Thyroid gland (tissue), 4 donors: Measurements from ENCODE around the gene ZNF506.

Experiments used
- CTCF ChIP-seq, 6 experiments: fragments of 200-600 bp in 3 of 6; fragments of 450-650 bp in 3 of 6; sonication (generic) in 3 of 6; IDR thresholded peaks; one replicate each; pipeline ENCODE4 v1.5.1; 2016 to 2019; ENCODE audit warnings: antibody characterized with exemption in 6 of 6, mild to moderate bottlenecking in 2 of 6, inconsistent platforms in 1 of 6, moderate library complexity in 1 of 6
- POLR2A ChIP-seq, 2 donors: fragments of 450-650 bp; IDR thresholded peaks; one replicate each; pipeline ENCODE4 v1.6.1; 2017; ENCODE audit warnings: antibody characterized with exemption in 2 of 2, mild to moderate bottlenecking in 2 of 2, moderate library complexity in 1 of 2

DNA sequence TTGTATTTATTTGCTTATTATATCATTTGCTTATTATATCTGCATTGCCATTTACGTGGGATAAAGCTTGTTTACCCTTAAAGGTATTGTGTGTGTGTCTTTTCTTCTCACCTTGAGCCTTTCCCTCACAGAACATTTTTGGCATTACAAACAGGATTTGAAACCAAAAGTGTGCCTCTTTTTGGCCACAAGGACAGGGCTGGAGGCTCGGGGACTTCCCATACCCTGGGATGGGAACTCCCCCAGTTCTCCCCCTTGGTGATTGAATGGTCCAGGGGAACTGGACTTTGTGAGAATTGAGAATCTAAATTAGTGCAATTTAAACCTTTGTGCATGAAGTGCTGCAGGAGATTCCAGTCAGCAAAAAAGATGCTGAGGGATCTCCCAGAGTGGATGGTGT is 2.4 kb upstream of the ZNF506 start:
- TF ChIP-seq CTCF (IDR thresholded peaks at IDR 0.05) (no peak), POLR2A (IDR thresholded peaks at IDR 0.05) (no peak)
